GM12892 (cell line): Measurements from ENCODE around the gene RORB. TPM values are rescaled to one million over a fixed set of nuclear protein-coding genes. Genes with fewer than 3 reads are reported as not detected.

ENCODE experiments used
- DNase-seq: peaks from one replicate; pipeline ENCODE4 v3.0.0; 2011; ENCODE audit not compliant: insufficient read length
- FAIRE-seq: peaks from 2 replicates; lab custom pipeline; 2011; peaks lifted over from hg19 to GRCh38; lab: Jason Lieb, UNC
- POLR2A ChIP-seq: IDR thresholded peaks from 2 replicates; pipeline ENCODE4 v1.6.1; 2011; ENCODE audit warnings: low read depth, low read length, control low read depth
- POLR2AphosphoS5 ChIP-seq: IDR thresholded peaks from 2 replicates; pipeline ENCODE4 v1.6.1; 2011; ENCODE audit warnings: low read depth, low read length, control low read depth
- TAF1 ChIP-seq: IDR thresholded peaks from 2 replicates; pipeline ENCODE4 v1.6.1; 2011; ENCODE audit warnings: low read depth, mild to moderate bottlenecking, control low read depth, low read length, borderline replicate concordance
- polyA plus RNA-seq: library from polyadenylated mRNA; unstranded; fragments of >200 nt; gene quantifications from one replicate; pipeline ENCODE4 v1.2.1, GENCODE V29; 2012; ENCODE audit warnings: missing spikeins, inconsistent platforms; ENCODE audit not compliant: missing spikeins

RORB gene
- 0.06 TPM for polyA plus RNA-seq

- FAIRE-seq, result peak; percentile 86
- peak; percentile 57 for DNase-seq
- no peak for TF ChIP-seq POLR2AphosphoS5
- no peak for TF ChIP-seq POLR2A
- no peak for TF ChIP-seq TAF1
These were observed at the start of gene RORB for GRCh38 chr9:74496819-74497747. RORB (plus strand) TSS chr9:74497335; CDS start chr9:74497977, 642 bp downstream.

DNA sequence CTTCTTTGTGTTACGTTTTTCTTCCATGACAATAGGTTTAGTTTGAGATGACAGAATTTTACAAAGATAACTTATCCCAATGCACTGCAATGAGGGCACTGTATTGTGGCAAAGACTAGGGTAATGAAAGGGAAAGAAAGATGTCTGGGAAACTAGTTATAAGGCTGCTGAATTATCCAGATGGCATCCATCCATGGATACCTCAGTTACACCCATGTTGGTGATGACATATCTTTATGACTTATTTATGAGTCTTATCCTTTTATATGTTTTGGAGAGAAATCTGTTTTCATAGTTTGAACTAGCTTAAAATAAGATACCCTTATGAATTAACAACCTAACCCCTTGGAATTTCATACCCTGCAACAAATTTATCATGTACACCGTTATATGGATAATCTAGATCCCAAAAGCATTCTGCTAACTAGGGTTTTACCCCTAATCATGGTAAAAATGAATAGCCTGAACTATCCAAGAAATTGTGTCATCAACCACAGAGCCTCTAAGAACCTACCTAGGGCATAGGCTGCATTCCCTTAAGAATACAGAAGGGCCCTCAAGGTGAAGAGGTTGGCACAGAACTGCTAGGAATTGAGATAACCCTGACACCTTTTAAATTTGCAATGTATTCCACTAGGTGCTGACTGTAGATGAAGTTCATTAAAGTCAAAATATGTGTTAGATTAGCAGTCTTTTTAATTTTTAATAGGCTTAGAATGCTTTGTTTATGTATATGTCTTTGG is 49.5 kb upstream of the RORB start:
- FAIRE-seq (no peak), DNase-seq (no peak)
- no peak for TF ChIP-seq POLR2A
- no peak for TF ChIP-seq TAF1
- TF ChIP-seq POLR2AphosphoS5, result no peak

- TF ChIP-seq TAF1, result no peak
- no peak for TF ChIP-seq POLR2AphosphoS5
- no peak for TF ChIP-seq POLR2A
- DNase-seq (no peak), FAIRE-seq (no peak)
These were observed 48.1 kb upstream of the RORB start for GRCh38 chr9:74449060-74449459.

DNA sequence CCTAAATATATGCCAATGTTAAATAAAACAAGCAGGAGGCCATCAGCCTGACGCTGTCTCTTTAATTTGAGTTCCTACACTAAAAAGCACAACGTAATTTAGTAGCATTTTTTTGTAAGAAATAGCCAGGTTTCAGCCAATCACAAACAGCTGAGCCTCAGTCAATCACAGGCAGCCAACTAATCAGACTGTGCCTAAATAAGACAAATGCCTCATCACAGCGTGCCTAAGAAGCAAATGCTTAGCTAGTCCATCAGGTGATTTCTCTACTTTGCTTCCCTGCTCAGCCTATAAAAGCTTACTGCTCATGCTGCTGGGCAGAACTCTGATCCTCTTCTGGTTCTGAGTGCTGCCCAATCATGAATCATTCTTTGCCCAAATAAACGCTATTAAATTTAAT is 38.3 kb upstream of the RORB start:
- no peak for TF ChIP-seq POLR2A
- TF ChIP-seq TAF1, result no peak
- TF ChIP-seq POLR2AphosphoS5, result no peak
- FAIRE-seq, result no peak
- no peak for DNase-seq

- TF ChIP-seq POLR2AphosphoS5 (no peak), POLR2A (no peak), TAF1 (no peak)
- DNase-seq (no peak), FAIRE-seq (no peak)
These were observed 33.3 kb upstream of the RORB start for GRCh38 chr9:74463825-74464224.

DNA sequence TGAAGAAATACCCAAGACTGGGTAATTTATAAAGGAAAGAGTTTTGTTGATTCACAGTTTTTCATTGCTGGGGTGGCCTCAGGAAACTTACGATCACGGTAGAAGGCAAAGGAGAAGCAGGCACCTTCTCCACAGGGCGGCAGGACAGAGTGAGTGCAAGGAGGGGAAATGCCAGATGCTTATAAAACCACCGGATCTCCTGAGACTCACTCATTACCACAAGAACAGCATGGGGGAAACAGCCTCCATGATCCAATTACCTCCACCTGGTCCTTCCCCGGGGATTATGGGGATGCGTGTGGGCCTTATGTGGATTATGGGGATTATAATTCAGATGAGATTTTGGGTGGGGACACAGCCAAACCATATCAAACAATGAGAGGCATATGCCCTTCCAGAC is 18.5 kb upstream of the RORB start:
- TF ChIP-seq POLR2A (no peak), POLR2AphosphoS5 (no peak), TAF1 (no peak)
- FAIRE-seq (no peak), DNase-seq (no peak)

DNA sequence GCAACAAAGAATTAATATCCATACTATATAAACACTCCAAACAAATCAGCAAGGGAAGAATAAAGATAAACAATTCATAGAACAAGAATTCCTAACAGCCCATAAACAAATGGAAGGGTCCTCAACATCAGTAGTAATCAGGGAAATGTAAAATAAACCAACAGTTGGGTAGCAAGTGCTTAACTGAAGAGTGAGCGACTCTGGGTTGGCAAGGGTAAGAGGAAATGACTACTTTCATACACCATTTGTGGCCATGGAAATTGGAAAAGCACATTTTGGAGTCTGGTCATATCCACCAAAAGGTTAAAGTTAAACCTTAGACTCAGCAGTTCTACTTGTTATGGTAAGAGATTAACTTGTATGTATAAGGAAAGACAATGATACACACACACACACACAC is 17.4 kb upstream of the RORB start:
- FAIRE-seq, result no peak
- TF ChIP-seq POLR2AphosphoS5 (no peak), POLR2A (no peak), TAF1 (no peak)
- no peak for DNase-seq

- FAIRE-seq (no peak), DNase-seq (no peak)
- TF ChIP-seq POLR2AphosphoS5 (no peak), POLR2A (no peak), TAF1 (no peak)
These were observed 9.7 kb upstream of the RORB start for GRCh38 chr9:74487395-74487794.

DNA sequence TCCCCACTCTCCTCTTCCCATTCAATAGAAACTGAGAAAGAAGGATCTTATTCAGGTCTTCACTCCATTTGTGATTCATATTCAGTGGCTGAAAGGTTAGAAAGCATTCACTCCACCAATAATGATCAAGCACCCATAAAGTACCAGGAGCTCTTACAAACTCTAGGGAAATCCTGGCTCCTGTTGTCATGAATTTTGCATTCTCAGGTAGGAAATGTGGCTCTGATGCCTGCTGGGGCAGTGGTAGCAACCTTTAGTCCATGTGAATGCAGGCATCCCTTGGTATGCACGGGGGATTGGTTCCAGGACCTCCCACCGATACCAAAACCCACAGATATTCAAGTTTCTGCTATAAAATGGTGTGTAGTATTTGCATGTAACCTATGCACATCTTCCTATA is 3.6 kb upstream of the RORB start:
- no peak for DNase-seq
- TF ChIP-seq TAF1 (no peak), POLR2A (no peak), POLR2AphosphoS5 (no peak)
- no peak for FAIRE-seq

DNA sequence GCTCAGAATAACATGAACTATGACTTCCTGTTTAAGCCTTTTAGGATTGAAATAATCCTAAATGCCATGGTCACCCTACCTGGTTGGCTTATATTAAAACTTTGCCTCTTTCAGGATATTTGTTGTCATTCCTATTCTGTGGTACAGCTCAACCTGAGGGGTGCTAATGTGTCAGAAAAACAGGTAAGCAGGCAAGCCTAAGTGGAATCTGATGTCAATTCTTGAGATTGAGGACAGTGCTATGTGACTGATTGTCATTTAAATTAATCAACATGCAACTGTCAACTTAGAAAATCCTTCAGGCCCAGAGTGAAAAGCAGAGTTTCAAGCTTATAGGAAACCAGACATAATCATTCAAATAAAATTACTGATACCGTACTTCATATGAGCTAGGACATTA is 2.6 kb upstream of the RORB start:
- no peak for FAIRE-seq
- TF ChIP-seq POLR2A (no peak), TAF1 (no peak), POLR2AphosphoS5 (no peak)
- DNase-seq, result no peak

DNA sequence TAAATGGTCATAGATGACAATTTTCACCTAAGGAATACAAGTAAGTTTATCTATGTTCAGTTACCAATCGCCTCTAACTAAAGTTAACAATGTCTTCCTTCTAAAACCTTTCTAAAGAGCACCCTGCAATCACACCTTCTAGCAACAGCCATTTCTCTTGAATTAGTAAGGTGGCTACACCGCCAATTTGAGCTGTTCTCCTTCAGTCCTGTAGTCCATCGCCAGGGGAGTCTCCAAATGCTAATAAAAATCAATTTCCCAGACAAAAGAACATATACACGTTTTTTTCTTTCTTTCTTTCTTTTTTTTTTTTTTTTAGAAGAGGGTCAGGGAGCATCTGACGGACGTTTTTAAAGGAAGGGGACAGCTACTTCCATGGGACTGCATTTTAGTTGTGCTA is 729 bp upstream of the RORB start:
- peak; percentile 21 for FAIRE-seq
- TF ChIP-seq TAF1 (no peak), POLR2AphosphoS5 (no peak)
- DNase-seq, result no peak
